GM10266 (cell line): ENCODE data around the gene MCC.
A peak's percentile ranks its signal among the peaks of the same experiment; 100 is the strongest.

Experiments
- DNase-seq: peaks from one replicate; pipeline ENCODE4 v3.0.0; 2012; ENCODE audit errors: extremely low spot score
- CTCF ChIP-seq: IDR thresholded peaks from 2 replicates; pipeline ENCODE4 v1.5.1; 2012; ENCODE audit warnings: mild to moderate bottlenecking, low read depth; ENCODE audit not compliant: control insufficient read depth, insufficient read depth; ENCODE audit errors: missing control alignments

The MCC gene

GRCh38 chr5:113520429-113520828, 32.2 kb upstream of the MCC start:
- peak; percentile 18 for DNase-seq
- TF ChIP-seq CTCF: no peak

GRCh38 chr5:113519412-113519811, 31.2 kb upstream of the MCC start:
- no peak for DNase-seq
- TF ChIP-seq CTCF: no peak

- no peak for DNase-seq
- TF ChIP-seq CTCF: no peak
Observed at GRCh38 chr5:113518884-113519283, 30.6 kb upstream of the MCC start.

GRCh38 chr5:113514289-113514635, 26.0 kb upstream of the MCC start:
- no peak for TF ChIP-seq CTCF
- DNase-seq: no peak

GRCh38 chr5:113513384-113514288, 25.4 kb upstream of the MCC start, which contains the start of gene YTHDC2:
Gene YTHDC2 (plus strand): TSS chr5:113513694. CDS start chr5:113513896, 202 bp downstream.
- DNase-seq: peak; percentile 84
- TF ChIP-seq CTCF: no peak

GRCh38 chr5:113512341-113512740, 24.1 kb upstream of the MCC start:
- no peak for TF ChIP-seq CTCF

GRCh38 chr5:113510836-113511451, 22.7 kb upstream of the MCC start:
- no peak for DNase-seq
- TF ChIP-seq CTCF: peak; percentile 37

More at GRCh38 chr5:113512341-113512740, 24.1 kb upstream of the MCC start:
- no peak for DNase-seq
